Left renal pelvis (tissue), 4 donors: ENCODE results near the gene ARHGAP10. TPM values are rescaled to one million over a fixed set of nuclear protein-coding genes. Genes with fewer than 3 reads are reported as not detected.

Experiments
- DNase-seq, 4 donors: peaks; one replicate each; pipeline ENCODE4 v3.0.0-alpha.2; 2013; ENCODE audit warnings: low read depth in 4 of 4, low spot score in 3 of 4
- polyA plus RNA-seq, 4 donors: library from polyadenylated mRNA; unstranded; fragments of 120-200 nt; gene quantifications; one replicate each; pipeline ENCODE4 v1.2.1, GENCODE V29; 2013; ENCODE audit not compliant: insufficient read length in 4 of 4

Gene ARHGAP10, protein sequence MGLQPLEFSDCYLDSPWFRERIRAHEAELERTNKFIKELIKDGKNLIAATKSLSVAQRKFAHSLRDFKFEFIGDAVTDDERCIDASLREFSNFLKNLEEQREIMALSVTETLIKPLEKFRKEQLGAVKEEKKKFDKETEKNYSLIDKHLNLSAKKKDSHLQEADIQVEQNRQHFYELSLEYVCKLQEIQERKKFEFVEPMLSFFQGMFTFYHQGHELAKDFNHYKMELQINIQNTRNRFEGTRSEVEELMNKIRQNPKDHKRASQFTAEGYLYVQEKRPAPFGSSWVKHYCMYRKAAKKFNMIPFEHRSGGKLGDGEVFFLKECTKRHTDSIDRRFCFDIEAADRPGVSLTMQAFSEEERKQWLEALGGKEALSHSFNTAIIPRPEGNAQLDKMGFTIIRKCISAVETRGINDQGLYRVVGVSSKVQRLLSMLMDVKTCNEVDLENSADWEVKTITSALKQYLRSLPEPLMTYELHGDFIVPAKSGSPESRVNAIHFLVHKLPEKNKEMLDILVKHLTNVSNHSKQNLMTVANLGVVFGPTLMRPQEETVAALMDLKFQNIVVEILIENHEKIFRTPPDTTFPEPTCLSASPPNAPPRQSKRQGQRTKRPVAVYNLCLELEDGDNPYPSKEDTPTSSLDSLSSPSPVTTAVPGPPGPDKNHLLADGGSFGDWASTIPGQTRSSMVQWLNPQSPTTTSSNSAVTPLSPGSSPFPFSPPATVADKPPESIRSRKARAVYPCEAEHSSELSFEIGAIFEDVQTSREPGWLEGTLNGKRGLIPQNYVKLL
- 10 to 100 TPM; 17.8 to 20.0 (median 19.0) TPM for polyA plus RNA-seq

DNA sequence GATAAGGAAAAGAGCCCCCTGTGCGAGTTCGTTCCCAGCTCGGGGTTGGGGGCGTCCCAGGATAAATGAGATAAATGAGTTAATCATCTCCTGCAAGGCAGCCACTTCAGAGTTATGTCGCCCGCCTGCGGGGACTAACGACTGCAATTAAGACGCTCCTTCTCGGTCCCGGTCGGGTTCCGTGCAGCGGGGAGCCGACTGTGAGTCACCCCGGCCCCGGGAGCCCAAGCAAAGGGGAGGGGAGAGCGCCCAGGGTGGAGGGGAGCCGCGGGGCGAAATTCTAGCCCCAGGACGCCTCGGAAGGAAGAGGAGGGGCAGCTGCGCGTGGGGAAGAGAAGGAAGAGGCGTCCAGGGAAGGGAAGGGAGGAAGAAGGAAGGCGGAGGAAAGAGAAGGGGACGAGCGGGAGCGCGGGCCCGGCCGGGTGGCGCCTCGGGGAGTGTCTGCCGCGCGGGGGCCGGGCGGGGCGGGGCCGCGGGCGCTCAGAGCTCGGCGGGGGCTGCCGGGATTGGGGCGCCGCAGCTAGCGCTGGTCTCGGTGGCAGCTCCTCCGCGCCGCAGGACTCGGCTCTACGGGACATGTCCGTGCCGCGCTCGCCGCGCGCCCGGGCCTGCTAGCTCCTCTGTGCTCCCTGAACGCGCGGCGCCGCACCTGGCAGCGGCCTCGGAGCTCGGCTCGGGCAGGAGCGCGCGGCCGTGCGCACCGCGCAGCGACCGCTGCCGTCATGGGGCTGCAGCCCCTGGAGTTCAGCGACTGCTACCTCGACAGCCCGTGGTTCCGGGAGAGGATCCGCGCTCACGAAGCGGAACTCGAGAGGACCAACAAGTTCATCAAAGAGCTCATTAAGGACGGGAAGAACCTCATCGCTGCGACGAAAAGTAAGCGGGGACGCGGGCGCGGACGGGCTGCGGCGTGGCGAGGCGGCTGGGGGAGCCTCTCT is at the start of gene ARHGAP10:
TSS of gene ARHGAP10 (plus strand) at position 509 of the 938 bp plus-strand sequence. CDS start at position 723, 214 bp downstream.
- peak; percentile 52 to 56 (median 53) for DNase-seq

DNA sequence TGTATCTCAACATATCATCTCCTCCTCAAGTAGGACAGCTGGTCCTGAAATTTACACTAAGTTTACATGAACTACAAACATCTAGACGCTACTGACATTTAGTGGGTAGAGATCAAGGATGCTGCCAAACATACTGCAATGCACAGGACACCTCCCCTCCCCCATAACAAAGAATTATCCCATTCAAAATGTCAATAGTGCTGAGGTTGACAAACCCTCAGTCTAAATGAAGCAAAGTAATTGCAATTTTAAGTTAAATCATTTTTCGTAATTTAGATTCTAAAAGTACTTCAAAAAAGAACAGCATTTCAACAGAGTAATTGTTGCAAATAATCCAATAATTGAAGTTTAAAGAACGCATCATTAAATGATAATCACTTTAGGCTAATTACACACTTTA is 49.1 kb upstream of the ARHGAP10 start:
- no peak for DNase-seq

DNA sequence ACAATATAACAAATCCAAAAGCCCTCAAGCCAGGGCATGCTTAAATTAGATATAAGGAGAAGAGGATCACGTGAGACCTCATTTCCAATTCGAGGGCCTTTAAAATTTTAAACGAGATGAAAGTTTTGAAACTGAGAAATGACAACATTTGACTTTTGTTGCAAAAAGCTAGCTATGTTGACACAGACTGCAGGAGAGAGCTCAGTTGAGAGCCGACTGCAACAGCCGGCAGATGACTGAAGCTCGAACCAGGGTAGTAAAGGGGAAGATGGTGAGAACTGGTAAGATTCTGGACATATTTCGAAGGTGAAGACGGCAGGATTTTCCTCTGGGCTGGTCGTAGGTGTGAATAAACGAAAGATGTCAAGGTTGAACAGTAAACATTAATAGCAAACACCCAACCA is 48.7 kb upstream of the ARHGAP10 start:
- no peak for DNase-seq

DNA sequence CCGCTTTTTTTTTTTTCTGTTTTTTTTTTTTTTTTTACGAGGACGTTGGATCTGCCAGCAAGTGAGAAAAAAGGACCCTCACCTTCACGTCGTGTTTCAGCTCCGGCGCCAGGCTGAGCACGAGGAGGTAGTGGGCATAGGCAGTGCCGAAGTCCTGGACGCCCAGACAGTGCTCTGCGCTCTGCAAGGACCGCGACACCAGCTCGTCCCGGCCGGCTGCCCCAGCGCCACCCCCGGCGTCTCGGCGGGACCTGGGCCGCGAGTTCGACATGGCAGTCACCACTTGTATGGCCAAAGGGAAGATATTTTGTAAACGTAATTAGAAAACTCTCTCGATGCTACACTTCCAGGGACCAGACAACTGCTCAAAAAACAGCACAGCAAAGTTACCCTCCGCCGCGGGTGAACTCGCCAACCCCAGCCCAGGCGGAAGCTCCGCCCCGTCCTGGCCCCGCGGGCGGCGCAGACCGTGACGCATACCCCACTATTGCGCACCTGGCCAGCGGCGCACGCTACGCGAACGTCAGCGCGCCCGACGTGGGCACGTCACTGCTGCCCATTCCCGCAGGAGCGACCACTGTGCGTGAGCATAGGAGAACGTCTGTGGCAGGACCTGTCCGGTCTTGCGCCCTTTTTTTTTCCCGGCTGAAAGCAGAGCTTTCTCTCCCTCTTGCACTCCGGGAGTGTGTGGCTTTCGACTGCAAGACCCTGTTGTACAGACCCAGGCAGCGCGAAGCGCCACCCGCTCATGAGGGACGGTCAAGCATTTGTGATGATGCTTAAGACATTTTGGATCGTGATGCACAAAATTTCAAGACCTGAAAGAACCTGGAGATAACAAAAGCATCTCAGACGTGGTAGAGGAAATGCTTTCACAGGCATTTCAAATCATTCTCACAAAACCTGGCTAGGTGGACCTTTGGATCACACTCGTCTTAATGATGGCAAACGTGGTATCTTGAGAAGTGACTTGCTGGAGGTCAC is 47.9 kb upstream of the ARHGAP10 start, which contains the start of gene PRMT9:
TSS of gene PRMT9 (minus strand) at position 447 of the 984 bp plus-strand sequence. CDS start at position 271, 176 bp downstream.
- peak; percentile 72 to 81 (median 78) for DNase-seq

DNA sequence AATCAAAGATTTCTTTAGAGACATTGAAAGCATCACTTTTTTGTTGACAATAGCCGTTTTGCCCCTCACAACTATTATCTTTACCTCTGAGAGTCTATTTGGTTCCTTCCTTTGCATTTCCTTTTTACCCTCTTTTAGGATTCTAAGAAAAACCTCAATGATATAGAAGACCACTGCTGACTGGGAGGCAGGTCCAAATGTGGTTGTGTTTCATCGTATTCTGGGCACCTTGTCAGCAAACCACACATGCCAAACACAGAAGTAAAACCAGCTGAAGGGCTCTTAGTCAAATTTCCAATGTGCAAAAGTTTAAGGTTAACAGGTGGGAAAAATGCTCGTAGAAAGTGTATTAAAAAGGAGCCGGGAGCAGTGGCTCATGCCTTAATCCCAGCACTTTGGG is 42.8 kb upstream of the ARHGAP10 start:
- no peak for DNase-seq

DNA sequence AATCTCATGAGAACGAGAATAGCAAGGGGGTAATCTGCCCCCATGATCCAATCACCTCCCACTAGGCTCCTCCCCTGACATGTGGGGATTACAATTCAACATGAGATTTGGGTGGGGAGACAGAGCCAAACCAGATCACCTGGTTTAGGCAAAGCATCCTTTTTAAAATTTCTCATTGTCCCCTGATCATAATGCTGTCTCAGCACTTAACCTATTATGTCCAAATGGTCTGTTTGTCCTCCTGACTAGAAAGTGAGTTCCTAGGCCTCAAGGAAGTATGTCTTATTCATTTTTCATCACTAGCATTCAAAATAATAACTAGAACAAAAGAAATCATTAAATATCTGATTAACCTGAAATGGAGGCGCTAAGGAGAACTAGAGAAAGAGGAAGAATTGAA is 40.1 kb upstream of the ARHGAP10 start:
- DNase-seq, result no peak

DNA sequence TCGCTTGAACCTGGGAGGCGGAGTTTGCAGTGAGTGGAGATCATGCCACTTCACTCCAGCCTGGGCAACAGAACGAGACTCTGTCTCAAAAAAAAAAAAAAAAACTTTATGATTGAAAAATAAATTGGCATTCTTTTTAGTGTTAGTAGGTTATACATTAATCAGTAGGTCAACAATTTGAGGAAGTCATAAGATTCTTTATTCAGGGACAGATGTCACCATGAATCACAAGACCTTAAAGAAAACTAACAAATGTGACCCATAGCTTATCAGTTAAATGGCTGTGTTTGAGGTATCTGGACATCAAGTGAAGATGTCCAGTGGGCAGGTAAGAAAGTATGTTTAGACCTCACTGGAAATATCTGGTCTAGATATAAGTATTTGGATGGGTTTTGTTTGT is 38.7 kb upstream of the ARHGAP10 start:
- no peak for DNase-seq

DNA sequence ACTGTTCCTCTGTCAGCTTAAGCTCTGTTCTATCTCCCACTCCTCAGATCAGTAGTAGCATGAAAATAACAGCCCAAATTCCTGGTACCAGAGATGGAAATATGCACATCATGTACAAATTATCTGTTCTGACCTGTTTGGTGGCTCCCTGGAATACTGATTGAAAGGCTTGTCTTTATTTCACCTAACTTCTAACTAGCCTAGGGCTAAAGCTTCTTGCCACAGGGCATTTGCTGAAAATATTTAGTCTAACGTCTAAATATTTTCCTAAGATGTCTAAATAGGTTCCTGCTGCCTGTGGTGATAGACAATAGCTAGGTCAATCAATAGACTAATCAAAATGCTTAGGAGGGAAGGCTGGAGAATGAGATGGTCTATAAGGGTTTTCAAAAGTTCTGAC is 35.0 kb upstream of the ARHGAP10 start:
- no peak for DNase-seq

DNA sequence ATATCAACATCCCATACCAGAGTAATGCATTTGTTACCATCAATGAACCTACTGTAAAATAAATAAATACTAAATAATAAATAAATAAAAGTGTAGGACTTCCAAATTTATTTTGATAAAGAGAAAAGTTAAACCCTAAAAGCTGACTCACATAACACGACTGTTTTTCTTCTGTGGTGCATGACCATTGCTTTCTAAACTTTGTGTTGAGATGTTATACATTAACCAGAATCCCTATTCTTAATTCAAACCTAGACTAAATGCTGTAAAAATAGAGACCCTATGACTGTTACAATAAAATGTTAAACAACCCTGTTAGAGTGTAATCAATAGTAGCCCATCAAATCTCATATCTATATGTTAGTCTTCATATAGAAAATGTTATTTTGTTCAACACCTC is 27.0 kb upstream of the ARHGAP10 start:
- DNase-seq, result no peak

DNA sequence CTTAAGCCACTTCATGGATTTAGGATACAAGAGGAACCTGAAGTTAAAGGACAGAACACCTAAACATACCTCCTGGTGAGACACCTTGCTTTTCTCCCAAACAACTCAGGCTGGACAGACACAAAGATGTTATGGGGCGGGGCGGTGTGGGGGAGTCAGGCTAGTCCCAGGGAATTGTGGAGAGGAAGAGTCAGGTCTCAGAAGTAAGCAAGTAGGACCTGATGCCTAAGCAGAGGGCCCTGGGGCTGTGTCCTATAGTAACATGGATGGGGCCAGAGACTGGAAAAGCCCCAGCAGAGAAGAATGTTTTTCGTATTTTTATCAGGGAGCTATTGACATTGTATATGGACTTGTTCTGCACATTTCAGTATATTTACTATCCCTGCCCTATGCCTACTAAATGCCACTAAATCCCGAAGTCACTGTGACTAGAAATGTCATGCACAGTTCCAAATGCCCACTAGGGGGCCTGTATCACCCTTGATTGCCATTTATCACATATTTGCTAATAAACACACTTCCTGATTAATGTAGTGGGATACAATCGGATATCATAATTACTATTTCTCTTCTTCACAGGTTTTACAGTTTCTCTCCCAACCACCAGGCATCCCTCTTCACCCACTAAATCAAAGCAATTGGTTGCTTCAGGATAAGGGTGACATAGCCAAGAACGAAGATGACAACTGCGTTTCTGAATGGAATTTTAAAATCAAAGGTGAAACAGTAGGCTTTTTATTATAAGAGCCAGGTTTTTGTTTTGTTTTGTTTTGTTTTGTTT is 23.8 kb upstream of the ARHGAP10 start:
- DNase-seq, result no peak

DNA sequence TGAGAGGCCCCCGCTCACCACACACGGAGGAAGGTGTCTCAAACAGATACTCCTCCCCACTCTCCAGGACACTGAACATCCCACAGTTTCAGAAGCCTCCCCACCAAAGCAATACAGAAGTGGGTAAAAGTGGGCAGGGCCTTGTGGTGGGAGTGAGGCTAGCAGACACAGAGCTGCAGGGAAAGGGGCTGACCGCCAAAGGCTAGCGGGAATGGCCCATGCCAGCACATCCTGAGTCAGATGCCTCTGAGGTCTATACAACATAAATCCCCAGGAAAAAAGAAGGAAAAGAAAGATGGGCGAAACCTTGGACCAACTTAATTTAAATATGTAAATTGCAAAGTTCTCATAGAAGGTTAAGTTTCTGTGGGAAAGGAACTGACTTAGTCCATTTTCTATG is 21.9 kb upstream of the ARHGAP10 start:
- DNase-seq, result no peak

DNA sequence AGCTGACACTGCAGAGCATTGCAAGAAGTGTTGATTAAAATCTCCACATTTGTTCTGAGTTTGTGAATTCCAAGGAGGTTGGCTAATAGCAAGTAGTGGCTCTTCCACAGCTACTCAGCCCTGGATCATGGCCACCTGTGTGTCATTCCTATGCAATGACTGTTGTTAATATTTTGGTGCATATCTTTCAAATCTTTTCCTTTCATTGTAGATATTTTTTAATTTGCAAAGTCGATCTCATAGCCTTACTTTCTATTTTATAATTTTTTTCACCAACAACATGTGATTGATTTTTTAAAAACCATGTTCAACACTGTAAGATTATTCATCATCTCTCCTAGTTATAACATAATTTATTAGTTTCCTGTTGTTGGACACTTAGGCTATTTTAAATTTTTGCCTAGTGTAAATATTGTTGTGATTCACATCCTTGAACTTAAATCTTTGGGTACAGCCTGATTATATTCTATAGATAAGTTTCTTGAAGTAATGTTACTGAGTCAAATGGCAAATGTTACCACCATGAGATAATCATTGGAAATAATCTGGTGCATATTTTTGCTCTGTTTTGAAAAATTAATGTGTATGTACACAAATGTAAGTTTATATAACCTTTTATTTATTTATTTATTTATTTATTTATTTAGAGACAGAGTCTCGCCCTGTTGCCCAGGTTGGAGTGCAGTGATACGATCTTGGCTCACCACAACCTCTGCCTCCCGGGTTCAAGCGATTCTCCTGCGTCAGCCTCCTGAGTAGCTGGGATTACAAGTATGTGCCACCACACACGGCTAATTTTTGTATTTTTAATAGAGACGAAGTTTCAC is 17.1 kb upstream of the ARHGAP10 start:
- DNase-seq, result no peak

DNA sequence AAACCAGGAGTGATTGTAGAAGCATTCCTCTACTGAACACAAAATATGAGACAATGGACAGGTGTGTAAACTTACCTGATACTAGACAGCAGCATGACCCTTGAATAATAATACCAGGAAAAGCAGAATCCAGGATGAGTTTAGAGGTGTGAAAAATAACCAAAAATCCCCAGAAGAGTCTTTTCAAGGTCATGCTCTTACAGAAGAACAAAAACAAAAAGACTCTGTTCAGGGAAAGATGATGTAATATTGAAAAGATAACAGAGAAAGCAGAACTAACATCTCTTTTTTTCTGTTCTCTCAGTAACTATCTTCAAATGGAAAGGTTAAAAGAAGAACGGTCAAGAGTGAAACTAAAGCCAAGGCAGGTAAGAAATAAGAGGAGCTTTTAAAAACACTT is 14.0 kb upstream of the ARHGAP10 start:
- DNase-seq, result no peak

DNA sequence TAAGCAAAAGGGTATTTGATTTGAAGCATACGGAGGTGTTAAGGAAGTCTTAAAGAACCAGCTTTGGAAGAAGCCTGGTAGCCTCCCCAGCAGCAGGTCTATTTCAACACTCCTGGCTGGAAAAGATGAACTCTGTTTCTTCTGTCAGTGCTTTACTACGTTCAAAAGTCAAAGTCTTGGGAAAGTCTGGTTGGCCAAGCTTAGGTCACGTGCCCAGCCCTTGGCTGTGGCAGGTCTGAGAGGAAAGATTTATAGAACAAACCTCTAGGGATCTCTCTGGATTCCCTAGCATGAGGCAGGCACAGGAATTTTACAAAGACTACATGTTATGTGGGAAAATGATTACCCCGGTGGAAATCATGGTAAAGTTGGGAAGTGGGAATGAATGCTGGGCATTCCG is 8.6 kb upstream of the ARHGAP10 start:
- no peak for DNase-seq

DNA sequence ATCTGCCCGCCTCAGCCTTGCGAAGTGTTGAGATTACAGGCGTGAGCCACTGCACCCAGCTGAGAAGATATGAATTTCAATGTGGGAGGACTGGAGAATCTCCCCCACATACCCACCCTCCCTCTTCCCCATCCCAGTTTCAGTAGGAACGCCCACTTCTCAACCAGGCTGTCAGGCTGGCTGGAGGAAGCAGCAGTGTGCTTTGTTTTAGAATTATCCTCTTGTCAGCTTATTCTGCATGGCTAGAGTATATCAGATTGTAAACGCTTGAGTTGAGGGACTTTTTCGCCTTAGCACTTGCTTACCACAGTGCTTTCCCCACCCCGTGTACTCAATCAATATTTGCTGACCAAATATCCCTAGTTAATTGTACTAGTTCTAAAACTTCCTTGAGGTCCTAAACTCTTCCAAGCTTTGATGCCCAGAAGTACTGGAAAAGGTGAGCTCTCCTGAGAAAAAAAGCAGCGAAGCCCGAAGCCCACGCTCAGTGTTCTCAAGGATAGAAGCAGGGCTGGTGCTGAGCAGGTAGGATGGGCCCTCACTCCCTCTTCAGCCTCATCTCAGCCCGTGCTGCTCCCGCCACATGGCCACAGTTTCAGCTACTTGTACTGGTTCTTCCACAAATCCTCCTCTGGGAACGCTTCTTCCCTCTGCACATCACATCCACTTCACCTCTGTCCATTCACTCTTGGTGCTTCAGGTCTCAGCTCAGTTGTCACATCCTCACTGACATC is 7.3 kb upstream of the ARHGAP10 start:
- no peak for DNase-seq

DNA sequence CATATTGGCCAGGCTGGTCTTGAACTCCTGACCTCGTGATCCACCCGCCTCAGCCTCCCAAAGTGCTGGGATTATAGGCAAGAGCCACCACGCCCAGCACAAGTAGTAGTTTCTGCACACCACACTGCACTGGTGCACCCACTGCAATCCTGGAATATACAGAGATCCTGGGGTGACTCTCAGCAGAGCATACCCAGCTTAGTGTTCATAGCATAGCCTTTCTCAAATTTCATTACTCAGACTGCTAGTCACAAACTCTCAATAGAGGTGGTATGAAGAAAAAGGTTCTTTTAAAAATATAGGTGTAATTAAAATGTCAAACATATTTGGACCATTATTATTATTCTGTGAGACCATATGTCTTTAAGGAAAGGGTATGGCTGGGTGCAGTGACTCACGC is 6.2 kb upstream of the ARHGAP10 start:
- DNase-seq, result no peak

DNA sequence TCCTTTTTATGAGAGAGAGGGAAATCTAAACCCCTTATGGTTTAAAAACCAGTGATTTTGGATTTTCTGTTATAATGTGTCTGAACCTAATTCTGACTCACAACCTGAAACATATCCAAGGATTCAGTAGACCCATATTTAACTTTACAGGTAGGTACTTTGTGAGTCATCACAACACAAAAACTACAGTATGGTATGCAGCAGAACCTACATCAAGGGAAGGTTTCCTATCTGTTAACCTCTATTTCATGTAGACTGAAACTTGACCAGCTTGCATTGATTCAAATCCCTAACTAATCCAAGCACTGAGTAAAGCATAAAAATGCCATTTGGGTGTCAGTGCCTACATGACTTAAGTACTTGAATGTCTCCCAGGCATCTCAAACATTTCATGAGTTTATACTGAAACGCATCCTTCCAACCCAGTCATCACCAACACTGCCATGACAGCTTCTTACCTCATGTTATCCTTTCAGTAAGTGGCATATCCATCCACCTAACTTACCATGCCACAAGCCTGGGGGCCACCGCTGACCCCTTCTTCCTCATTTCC is 4.3 kb upstream of the ARHGAP10 start:
- DNase-seq, result no peak
